Measurements from ENCODE around the gene SOHLH1. TPM values are rescaled to one million over a fixed set of nuclear protein-coding genes. Genes with fewer than 3 reads are reported as not detected.

The SOHLH1 gene
- total RNA-seq, 2 experiments from 2014 or later = not detected

DNA sequence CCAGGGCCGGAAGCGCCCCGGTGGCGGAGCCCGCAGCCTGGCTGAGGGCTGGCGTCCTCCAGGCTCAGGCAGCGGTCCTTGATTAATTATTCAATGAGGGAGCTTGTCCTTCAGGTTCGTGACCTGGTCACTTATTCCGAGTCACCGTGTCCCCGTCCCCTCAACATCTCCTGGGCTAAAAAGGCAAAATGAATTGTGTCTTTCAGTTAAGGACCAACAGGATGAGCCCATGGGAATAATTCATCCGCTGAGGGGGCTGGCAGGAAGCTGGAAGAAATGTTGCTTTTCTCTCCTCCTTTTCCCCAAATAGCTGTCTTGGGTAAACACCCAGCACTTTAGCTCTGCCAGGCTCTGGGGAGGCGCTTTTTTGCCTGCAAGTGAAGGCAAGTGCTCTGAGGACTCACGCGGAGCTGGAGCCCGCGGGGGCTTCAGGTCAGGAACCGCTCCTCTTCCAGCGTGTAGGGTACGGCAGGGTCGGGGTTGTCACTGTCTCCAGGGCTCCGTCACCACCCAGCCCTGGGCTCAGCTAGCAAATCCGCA lies 15.8 kb upstream of the SOHLH1 start:
- no peak overlapping the region for H3K4me3 ChIP-seq (ENCODE audit: low read depth, low read length, poor library complexity, severe bottlenecking)
- intact Hi-C loops (cut with micrococcal nuclease; ENCODE audit: unreplicated experiment) = no loop called here
- TF ChIP-seq EZH2phosphoT487 (IDR thresholded peaks at IDR 0.05; ENCODE audit: borderline replicate concordance, low read depth, low read length) = no peak
- no peak for TF ChIP-seq CTCF (conservative IDR thresholded peaks at IDR 0.05; ENCODE audit: low read length)
- DNase-seq (ENCODE audit: low spot score) = no peak
- ChIA-PET POLR2A (no interaction called here), CTCF (ENCODE audit: unreplicated experiment) (no interaction called here)
- no TSS peak for BruUV-seq (replicated peaks)
- no peaks in the 10 kb centered on the region for H3K36me3 ChIP-seq (ENCODE audit: insufficient read depth, low read length)
- no peak overlapping the region for H3K4me2 ChIP-seq (ENCODE audit: low read length)
- no peak overlapping the region for H2AFZ ChIP-seq (ENCODE audit: low read length)
- H3K9me2 ChIP-seq (ENCODE audit: insufficient read depth, low read length) = no peaks in the 10 kb centered on the region
- H3K9me3 ChIP-seq (ENCODE audit: low read length) = no peaks in the 10 kb centered on the region
- no peaks in the 10 kb centered on the region for H3K79me2 ChIP-seq (ENCODE audit: insufficient read depth, low read depth, low read length)
- no peaks in the 10 kb centered on the region for H3K4me1 ChIP-seq (ENCODE audit: insufficient read depth, low read length, poor library complexity, severe bottlenecking)
- H3K27ac ChIP-seq (ENCODE audit: low read depth, low read length, poor library complexity, severe bottlenecking) = no peak overlapping the region
- H4K20me1 ChIP-seq (ENCODE audit: insufficient read depth, low read length) = no peaks in the 10 kb centered on the region

GRCh38 chr9:135714242-135715055 lies 15.2 kb upstream of the SOHLH1 start:
- H3K9me3 ChIP-seq (ENCODE audit: low read length) = no peaks in the 10 kb centered on the region
- no peaks in the 10 kb centered on the region for H3K79me2 ChIP-seq (ENCODE audit: insufficient read depth, low read depth, low read length)
- no peak for DNase-seq (ENCODE audit: low spot score)
- H3K4me2 ChIP-seq (ENCODE audit: low read length) = no peak overlapping the region
- intact Hi-C loops (cut with micrococcal nuclease; ENCODE audit: unreplicated experiment) = no loop called here
- no peak overlapping the region for H2AFZ ChIP-seq (ENCODE audit: low read length)
- H4K20me1 ChIP-seq (ENCODE audit: insufficient read depth, low read length) = no peaks in the 10 kb centered on the region
- BruUV-seq (replicated peaks) = no TSS peak
- H3K27ac ChIP-seq (ENCODE audit: low read depth, low read length, poor library complexity, severe bottlenecking) = no peak overlapping the region
- TF ChIP-seq CTCF (conservative IDR thresholded peaks at IDR 0.05; ENCODE audit: low read length) (no peak), EZH2phosphoT487 (IDR thresholded peaks at IDR 0.05; ENCODE audit: borderline replicate concordance, low read depth, low read length) (no peak)
- H3K36me3 ChIP-seq (ENCODE audit: insufficient read depth, low read length) = no peaks in the 10 kb centered on the region
- POLR2A ChIA-PET = no interaction called here
- CTCF ChIA-PET (ENCODE audit: unreplicated experiment) = no interaction called here
- no peaks in the 10 kb centered on the region for H3K9me2 ChIP-seq (ENCODE audit: insufficient read depth, low read length)
- no peaks in the 10 kb centered on the region for H3K4me1 ChIP-seq (ENCODE audit: insufficient read depth, low read length, poor library complexity, severe bottlenecking)
- no peak overlapping the region for H3K4me3 ChIP-seq (ENCODE audit: low read depth, low read length, poor library complexity, severe bottlenecking)
